Thoracic aorta (tissue), 2 donors: ENCODE results near the gene SLC25A31. TPM values are rescaled to one million over a fixed set of nuclear protein-coding genes. Genes with fewer than 3 reads are reported as not detected.

Experiments
- ATAC-seq: fragments of 150-250 bp; one replicate; pipeline ENCODE4 v1.8.0; 2017; ENCODE audit warnings: low read depth; ENCODE audit not compliant: insufficient number of reproducible peaks, low FRiP score
- DNase-seq: peaks from one replicate; pipeline ENCODE4 v3.0.0-alpha.2; 2020; ENCODE audit warnings: low spot score
- H3K27ac ChIP-seq, 2 donors: fragments of 200-600 bp; sonication (generic); 1 replicate in 1 of 2; 2 replicates in 1 of 2; pipeline ENCODE4 v1.5.1; 2016; ENCODE audit warnings: mild to moderate bottlenecking in 2 of 2, moderate library complexity in 2 of 2
- H3K27me3 ChIP-seq: fragments of 200-600 bp; sonication (generic); replicated peaks from 2 replicates; pipeline ENCODE4 v1.6.0; 2016; ENCODE audit warnings: mild to moderate bottlenecking; ENCODE audit not compliant: insufficient read depth
- H3K36me3 ChIP-seq: fragments of 200-600 bp; sonication (generic); one replicate; pipeline ENCODE4 v1.5.1; 2016
- H3K4me1 ChIP-seq, 2 donors: fragments of 200-600 bp; sonication (generic); 1 replicate in 1 of 2; 2 replicates in 1 of 2; pipeline versions ENCODE4 v1.5.1 to v1.6.0; 2016; ENCODE audit warnings: low read depth in 2 of 2, mild to moderate bottlenecking in 1 of 2; ENCODE audit not compliant: control insufficient read depth in 1 of 2
- H3K4me3 ChIP-seq: fragments of 200-600 bp; sonication (generic); 2 replicates; pipeline ENCODE4 v1.5.1; 2016; ENCODE audit warnings: mild to moderate bottlenecking
- H3K9me3 ChIP-seq: fragments of 200-600 bp; sonication (generic); 2 replicates; pipeline ENCODE4 v1.5.1; 2016
- total RNA-seq, 2 donors: library from RNA; depleted of rRNA; stranded (reverse); fragments of >200 nt; gene quantifications; one replicate each; pipeline versions ENCODE4 v1.1.0 to v1.2.3, GENCODE V29; 2016
- TF ChIP-seq, protein P1 (sequence below): fragments of 200-600 bp; sonication (generic); IDR thresholded peaks from one replicate; pipeline ENCODE4 v1.5.1; 2019; ENCODE audit warnings: antibody characterized with exemption

Gene SLC25A31
- total RNA-seq, 2 donors from 2014 or later = not detected

DNA sequence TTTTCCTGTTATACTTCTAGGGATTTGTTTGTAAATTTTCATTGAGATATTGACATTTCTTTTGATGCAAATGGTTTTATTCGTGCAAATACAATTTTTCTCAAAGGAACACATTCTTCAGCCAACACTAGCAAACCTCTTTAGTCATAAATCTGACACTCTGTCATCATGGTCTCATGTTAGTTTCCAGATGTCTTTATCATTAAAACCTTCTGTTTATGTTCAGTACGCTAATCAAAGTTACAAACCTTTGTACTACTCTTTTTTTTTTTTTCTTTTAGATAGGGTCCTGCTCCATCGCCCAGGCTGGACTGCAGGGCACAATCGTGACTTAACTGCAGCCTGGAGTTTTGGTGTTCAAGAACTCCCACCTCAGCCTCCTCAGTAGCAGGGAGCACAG, 7.1 kb downstream of the SLC25A31 start:
- ATAC-seq (no peak), DNase-seq (no peak)
- Histone ChIP-seq H3K27me3 (no peaks in the 10 kb centered on the region), H3K9me3 (no peaks in the 10 kb centered on the region), H3K27ac (no peak overlapping the region), H3K4me3 (no peak overlapping the region), H3K36me3 (no peaks in the 10 kb centered on the region), H3K4me1 (no peaks in the 10 kb centered on the region)
- TF ChIP-seq, protein P1, sequence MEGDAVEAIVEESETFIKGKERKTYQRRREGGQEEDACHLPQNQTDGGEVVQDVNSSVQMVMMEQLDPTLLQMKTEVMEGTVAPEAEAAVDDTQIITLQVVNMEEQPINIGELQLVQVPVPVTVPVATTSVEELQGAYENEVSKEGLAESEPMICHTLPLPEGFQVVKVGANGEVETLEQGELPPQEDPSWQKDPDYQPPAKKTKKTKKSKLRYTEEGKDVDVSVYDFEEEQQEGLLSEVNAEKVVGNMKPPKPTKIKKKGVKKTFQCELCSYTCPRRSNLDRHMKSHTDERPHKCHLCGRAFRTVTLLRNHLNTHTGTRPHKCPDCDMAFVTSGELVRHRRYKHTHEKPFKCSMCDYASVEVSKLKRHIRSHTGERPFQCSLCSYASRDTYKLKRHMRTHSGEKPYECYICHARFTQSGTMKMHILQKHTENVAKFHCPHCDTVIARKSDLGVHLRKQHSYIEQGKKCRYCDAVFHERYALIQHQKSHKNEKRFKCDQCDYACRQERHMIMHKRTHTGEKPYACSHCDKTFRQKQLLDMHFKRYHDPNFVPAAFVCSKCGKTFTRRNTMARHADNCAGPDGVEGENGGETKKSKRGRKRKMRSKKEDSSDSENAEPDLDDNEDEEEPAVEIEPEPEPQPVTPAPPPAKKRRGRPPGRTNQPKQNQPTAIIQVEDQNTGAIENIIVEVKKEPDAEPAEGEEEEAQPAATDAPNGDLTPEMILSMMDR = no peak

DNA sequence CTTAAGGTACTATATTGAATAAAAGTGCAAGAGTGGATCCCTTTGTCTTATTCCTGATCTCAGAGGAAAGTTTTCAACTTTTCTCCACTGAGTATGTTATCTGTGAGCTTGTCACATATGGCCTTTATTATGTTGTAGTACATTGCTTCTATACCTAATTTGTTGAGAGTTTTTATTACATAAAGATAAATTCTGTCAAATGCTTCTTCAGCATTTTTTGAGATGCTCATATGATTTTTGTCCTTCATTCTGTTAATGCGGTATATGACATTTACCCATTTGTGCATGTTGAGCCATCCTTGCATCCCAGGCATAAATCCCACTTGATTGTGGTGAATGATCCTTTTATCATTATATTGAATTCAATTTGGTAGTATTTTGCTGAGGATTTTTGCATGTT, 11.0 kb downstream of the SLC25A31 start:
- no peaks in the 10 kb centered on the region for H3K27me3 ChIP-seq
- no peaks in the 10 kb centered on the region for H3K9me3 ChIP-seq
- ATAC-seq (no peak), DNase-seq (no peak)
- H3K27ac ChIP-seq = no peak overlapping the region
- no peaks in the 10 kb centered on the region for H3K4me1 ChIP-seq
- no peak overlapping the region for H3K4me3 ChIP-seq
- H3K36me3 ChIP-seq = no peaks in the 10 kb centered on the region
- TF ChIP-seq, protein P1 = no peak

DNA sequence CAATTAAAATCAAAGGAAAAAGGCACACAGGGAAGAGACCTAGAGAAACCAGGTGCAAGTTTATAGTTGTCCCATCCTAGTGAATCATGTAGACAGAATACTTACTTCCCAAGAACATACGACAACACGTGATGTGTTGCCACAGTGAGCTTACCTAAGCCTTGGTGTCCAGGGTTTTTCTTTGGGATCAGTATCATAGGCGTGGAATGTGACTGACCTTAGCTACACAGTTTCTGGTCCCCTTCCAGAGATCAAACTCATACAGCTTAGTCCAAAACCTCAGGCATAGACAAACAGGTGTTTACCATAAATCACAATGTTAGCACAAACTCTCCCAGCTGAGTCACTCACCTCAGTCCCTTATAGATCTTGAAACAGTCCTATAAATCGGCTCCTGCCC, 17.7 kb downstream of the SLC25A31 start:
- no peaks in the 10 kb centered on the region for H3K9me3 ChIP-seq
- H3K27ac ChIP-seq = no peak overlapping the region
- TF ChIP-seq, protein P1 = no peak
- no peaks in the 10 kb centered on the region for H3K4me1 ChIP-seq
- no peaks in the 10 kb centered on the region for H3K36me3 ChIP-seq
- no peak for DNase-seq
- H3K4me3 ChIP-seq = no peak overlapping the region
- ATAC-seq = no peak
- no peaks in the 10 kb centered on the region for H3K27me3 ChIP-seq

DNA sequence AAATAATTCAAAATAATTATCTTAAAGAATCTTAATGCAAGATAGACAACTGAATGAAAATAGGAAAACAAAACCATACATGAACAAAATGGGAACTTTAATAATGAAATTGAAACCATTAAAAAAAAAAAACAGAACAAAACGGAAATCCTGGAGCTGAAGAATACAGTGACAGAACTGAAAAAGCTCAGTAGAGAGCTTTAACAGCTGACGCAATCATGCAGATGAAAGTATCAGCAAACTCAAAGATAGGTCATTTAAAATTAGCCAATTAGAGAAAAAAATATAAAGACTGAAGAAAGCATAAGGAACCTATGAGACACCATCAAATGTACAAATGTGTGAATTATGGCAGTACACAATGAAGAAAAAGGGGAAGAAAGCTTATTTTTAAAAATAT, 18.8 kb downstream of the SLC25A31 start:
- Histone ChIP-seq H3K27ac (no peak overlapping the region), H3K27me3 (no peaks in the 10 kb centered on the region), H3K9me3 (no peaks in the 10 kb centered on the region), H3K4me1 (no peaks in the 10 kb centered on the region), H3K4me3 (no peak overlapping the region), H3K36me3 (no peaks in the 10 kb centered on the region)
- no peak for ATAC-seq
- TF ChIP-seq, protein P1 = no peak
- no peak for DNase-seq

DNA sequence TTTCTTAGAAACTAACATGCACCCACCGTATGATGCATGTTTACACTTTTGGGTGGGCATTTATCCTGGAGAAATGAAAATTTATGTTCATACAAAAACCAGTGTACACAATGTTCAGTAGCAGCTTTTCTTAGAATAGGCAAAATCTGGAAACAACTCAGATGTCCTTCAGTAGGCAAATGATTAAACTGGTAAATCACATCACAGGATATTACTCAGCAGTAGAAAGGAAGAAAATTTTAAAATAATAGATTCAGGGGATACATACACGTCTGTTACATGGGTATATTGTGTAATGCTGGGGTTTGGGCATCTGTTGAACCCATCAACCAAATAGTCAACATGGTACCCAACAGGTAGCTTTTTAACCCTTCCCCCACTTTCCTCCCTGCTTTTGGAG, 26.7 kb downstream of the SLC25A31 start:
- Histone ChIP-seq H3K27ac (no peak overlapping the region), H3K9me3 (no peaks in the 10 kb centered on the region), H3K4me1 (no peaks in the 10 kb centered on the region), H3K36me3 (no peaks in the 10 kb centered on the region), H3K4me3 (no peak overlapping the region), H3K27me3 (no peaks in the 10 kb centered on the region)
- ATAC-seq (no peak), DNase-seq (no peak)
- TF ChIP-seq, protein P1 = no peak
